Measurements from ENCODE around the gene TRAF2.

The TRAF2 gene

GRCh38 chr9:136937186-136938001 lies 51.1 kb downstream of the TRAF2 start:
- DNase-seq (ENCODE audit: low spot score): no peak

DNA sequence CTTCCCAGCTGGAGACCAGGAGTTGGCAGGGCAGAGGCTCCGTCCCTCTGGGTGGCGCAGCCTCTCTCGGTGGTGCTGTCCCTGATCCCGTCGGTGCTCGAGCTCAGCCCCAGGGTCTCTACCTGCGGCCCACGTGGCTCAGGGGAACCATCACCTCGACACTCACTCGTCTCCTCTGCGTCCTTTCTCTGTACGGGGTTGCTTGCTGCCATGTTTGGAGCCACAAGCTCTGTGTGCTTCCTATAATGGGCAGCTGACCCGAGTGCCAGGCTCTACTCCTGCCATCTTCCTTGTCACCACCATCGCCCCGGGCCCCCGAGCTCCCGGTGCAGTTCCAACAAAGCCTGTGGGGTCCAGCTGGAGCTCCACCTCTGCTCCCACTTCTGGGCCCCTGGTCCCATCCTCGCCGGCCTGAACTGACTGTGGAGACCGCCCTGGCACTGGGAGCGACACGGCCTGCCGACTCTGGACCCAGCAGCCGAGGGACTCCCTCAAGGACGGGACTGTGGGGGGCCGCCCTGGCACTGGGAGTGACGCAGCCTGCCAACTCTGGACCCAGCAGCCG lies 53.2 kb downstream of the TRAF2 start:
- DNase-seq (ENCODE audit: low spot score): no peak

DNA sequence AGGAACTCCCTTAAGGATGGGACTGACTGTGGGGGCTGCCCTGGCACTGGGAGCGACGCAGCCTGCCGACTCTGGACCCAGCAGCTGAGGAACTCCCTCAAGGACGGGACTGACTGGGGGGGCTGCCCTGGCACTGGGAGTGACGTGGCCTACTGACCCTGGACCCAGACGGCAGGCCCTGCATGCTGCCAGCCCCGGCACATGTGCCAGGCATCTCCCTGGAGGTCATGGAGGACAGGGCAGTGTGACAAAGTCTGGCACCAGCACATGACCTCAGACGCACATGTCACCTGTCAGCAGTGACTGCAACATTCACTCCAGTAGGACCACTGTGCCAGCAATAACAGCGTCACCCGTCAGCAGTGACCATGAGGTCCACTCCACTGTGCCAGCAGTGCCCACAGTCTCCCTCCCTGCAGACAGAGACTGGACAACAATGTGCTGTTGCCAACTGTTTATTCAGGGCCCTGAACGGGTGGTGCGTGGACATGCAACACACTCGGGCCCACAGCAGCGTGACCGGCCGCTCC lies 53.7 kb downstream of the TRAF2 start:
- DNase-seq (ENCODE audit: low spot score): no peak

GRCh38 chr9:136940526-136941230 lies 54.4 kb downstream of the TRAF2 start:
- no peak for DNase-seq (ENCODE audit: low spot score)

GRCh38 chr9:136941231-136942111 lies 55.2 kb downstream of the TRAF2 start:
- DNase-seq (ENCODE audit: low spot score): no peak

DNA sequence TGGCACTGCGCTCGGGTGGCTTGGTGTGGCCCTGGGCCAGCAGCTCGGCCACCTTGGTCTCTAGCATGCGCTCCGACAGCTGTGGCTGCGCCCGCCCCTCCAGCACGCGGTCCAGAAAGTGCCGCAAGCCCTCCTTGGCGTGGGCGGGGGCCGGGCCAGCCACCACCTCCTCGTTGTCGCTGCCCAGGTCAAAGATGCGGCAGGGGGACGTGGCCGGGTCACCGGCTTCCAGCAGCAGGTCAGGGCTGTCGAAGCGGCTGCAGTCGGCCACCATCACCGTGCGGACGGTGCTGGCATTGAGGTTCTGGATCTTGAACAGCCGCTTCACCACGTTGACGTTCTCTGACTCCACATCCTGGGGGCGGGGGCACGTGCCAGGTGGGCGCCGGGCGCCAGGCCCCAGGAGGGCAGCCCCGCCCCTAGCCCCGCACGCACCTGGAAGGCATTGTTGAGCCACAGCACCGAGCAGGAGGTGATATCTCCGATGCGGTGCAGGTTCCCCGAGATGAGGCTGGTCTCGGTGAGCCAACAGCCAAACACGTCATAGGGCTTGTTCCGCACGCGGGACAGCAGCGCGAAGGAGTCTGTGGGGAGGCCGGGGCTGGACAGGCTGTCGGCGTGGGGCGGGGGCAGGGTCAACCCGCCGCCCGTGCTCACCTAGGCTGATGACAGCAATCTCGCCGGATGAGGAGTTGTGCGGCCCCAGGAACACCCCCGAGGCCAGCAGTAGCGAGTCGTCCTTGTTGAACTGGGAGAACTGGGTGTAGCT lies 56.0 kb downstream of the TRAF2 start:
- DNase-seq (ENCODE audit: low spot score): no peak

- DNase-seq (ENCODE audit: low spot score): no peak
Measured at GRCh38 chr9:136942881-136943230, 56.5 kb downstream of the TRAF2 start.

- DNase-seq (ENCODE audit: low spot score): peak; percentile 44
Measured at GRCh38 chr9:136943291-136944211, 57.2 kb downstream of the TRAF2 start.

- no peak for DNase-seq (ENCODE audit: low spot score)
Measured at GRCh38 chr9:136944212-136944518, 57.8 kb downstream of the TRAF2 start.

DNA sequence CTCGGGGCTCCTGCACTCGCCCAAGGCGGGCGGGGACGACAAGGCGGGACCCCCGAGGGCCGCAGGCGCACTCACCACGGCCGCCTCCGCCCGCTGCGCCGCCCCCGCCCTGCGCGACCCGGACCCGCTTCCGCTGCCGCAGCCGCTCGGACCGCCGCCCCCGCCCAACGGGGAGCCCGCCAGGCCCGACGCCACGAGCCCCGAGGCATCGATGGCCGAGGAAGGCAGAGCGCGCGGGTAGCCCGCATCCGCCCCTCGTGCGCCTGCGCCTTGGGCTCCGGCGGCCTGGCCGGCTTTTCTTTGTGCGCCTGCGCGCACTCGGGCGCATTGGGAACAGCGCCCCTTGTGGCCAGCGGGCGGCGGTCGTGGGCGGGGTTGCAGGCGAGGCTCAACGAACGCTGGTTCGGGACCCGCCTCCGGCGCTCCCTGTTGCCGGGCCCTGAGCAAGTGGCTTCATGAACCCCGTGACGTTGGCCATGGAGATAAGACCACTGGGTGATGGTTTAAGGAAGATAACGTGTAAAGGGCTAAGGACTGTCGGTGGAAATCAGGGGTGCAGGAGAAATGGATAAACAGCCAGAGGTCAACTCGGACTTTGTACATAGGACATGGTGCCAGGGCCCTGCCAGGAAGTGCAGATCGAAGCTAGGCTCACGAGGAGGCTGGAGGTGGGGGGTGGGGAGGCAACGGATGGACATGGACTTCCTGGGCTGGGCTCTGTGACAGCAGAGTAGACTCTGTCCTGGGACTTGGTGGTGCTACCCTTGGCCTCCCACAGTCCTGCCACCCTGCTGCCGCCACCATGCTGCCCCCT lies 58.4 kb downstream of the TRAF2 start, which contains the start of the genes C8G and FBXW5:
TSS of gene C8G (plus strand) at position 725 of the 814 bp plus-strand sequence. CDS start at position 803, 78 bp downstream.
TSS of gene FBXW5 (minus strand) at position 220 of the 814 bp plus-strand sequence. CDS start 655 bp downstream, outside the sequence.
- peak; percentile 95 for DNase-seq (ENCODE audit: low spot score)

- DNase-seq (ENCODE audit: low spot score): no peak
Measured at GRCh38 chr9:136945333-136946227, 59.3 kb downstream of the TRAF2 start.

DNA sequence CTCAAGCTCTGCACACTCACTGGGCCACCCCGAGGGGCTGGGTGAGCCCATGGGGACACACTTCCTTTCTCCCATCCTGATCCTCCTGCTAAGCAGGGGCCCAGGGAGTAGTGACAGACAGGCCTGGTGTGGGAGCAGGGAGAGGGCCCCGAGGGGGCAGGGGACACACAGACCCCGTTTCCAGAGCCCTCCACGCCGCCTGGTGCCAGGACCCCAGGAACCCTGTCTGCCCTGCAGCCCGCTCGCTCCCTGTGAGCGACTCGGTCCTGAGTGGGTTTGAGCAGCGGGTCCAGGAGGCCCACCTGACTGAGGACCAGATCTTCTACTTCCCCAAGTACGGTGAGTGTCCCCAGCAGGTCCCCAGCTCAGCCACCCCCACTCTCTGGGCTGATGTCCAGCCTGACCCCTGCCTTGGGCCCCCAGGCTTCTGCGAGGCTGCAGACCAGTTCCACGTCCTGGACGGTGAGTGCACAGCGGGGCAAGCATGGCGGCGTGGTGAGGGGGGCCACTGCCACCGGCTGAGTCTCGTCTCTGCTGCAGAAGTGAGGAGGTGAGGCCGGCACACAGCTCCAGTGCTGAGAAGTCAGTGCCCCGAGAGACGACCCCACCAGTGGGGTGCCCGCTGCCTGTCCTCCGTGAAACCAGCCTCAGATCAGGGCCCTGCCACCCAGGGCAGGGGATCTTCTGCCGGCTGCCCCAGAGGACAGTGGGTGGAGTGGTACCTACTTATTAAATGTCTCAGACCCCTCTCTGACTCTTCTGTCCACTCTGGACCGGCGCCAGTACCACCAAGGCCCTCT lies 60.1 kb downstream of the TRAF2 start:
- DNase-seq (ENCODE audit: low spot score): no peak

GRCh38 chr9:136947028-136947891 lies 60.9 kb downstream of the TRAF2 start:
- DNase-seq (ENCODE audit: low spot score): no peak

GRCh38 chr9:136947955-136948510 lies 61.7 kb downstream of the TRAF2 start:
- peak; percentile 30 for DNase-seq (ENCODE audit: low spot score)

DNA sequence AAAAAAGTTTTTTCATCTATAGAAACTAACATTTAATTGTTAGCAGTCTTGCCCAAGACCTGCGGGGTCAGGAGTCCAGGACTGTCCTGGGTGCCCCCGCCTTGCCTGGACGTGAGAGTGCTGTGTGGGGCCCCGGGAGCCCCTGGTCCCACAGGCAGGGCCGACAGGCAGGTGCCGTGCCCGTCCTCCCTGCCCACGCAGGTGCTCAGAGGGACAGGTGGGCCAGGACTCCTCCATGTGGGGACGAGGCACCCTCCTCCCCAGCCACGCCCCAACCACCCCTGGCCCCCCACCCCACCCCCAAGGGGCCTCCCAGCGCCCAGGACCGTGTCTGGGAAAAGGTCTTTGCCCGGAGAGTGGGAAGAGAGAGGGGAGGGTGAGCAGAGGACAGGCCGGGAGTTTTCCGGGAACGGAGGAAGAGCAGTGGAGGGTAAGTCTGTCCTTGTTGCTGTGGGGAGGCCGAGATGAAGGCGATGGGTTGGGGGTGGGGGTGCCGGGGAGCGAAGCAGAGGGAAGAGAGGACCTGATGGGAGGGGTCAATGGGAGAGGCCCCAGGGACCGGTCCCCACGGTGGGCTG lies 63.0 kb downstream of the TRAF2 start:
- DNase-seq (ENCODE audit: low spot score): no peak

Data from kidney tubule cell (primary cell).